HG03064 (cell line): ENCODE data around the gene PADI1.

Source experiments
- ATAC-seq: cut with Tn5 transposase; IDR thresholded peaks from one replicate; pipeline ENCODE4 v1.9.1; 2021; ENCODE audit warnings: low read depth; ENCODE audit not compliant: unreplicated experiment

PADI1 gene

GRCh38 chr1:17213782-17214148, 8.8 kb downstream of the PADI1 start:
- ATAC-seq: no peak

GRCh38 chr1:17214876-17215544, 10.1 kb downstream of the PADI1 start:
- no peak for ATAC-seq

- ATAC-seq: no peak
Measured at GRCh38 chr1:17215545-17215890, 10.6 kb downstream of the PADI1 start.

GRCh38 chr1:17216078-17216477, 11.2 kb downstream of the PADI1 start:
- no peak for ATAC-seq

- no peak for ATAC-seq
Measured at GRCh38 chr1:17217607-17218006, 12.7 kb downstream of the PADI1 start.

GRCh38 chr1:17218939-17219338, 14.0 kb downstream of the PADI1 start:
- no peak for ATAC-seq

GRCh38 chr1:17220287-17220686, 15.4 kb downstream of the PADI1 start:
- ATAC-seq: no peak

- ATAC-seq: no peak
Measured at GRCh38 chr1:17222557-17222956, 17.6 kb downstream of the PADI1 start.

GRCh38 chr1:17224434-17224833, 19.5 kb downstream of the PADI1 start:
- no peak for ATAC-seq

- ATAC-seq: no peak
Measured at GRCh38 chr1:17225140-17225539, 20.2 kb downstream of the PADI1 start.

- ATAC-seq: no peak
Measured at GRCh38 chr1:17227358-17227915, 22.5 kb downstream of the PADI1 start.

- ATAC-seq: no peak
Measured at GRCh38 chr1:17228619-17229018, 23.7 kb downstream of the PADI1 start.

GRCh38 chr1:17229379-17229778, 24.5 kb downstream of the PADI1 start:
- ATAC-seq: no peak

GRCh38 chr1:17230106-17230505, 25.2 kb downstream of the PADI1 start:
- ATAC-seq: no peak

- ATAC-seq: no peak
Measured at GRCh38 chr1:17230671-17231310, 25.9 kb downstream of the PADI1 start.

- ATAC-seq: no peak
Measured at GRCh38 chr1:17232759-17233661, 28.1 kb downstream of the PADI1 start.

- ATAC-seq: no peak
Measured at GRCh38 chr1:17233675-17234320, 28.9 kb downstream of the PADI1 start.

- no peak for ATAC-seq
Measured at GRCh38 chr1:17234405-17234804, 29.5 kb downstream of the PADI1 start.

- no peak for ATAC-seq
Measured at GRCh38 chr1:17235135-17235885, 30.4 kb downstream of the PADI1 start.
